HFFc6 (cell line): Measurements from ENCODE around the gene WIPF2. TPM values are rescaled to one million over a fixed set of nuclear protein-coding genes. Genes with fewer than 3 reads are reported as not detected.
"Not testable (repeated sequence)": the region's sequence is repeated elsewhere in the genome, so short reads cannot be mapped to it uniquely, and the experiment has no call there.

ENCODE experiments used
- DNase-seq: peaks from one replicate; pipeline ENCODE4 v3.0.0-alpha.2; 2018
- H3K27ac Mint-ChIP-seq: 2 replicates; pipeline ENCODE4 v1.8.0; 2020; ENCODE audit warnings: mild to moderate bottlenecking, mixed read lengths
- H3K27me3 Mint-ChIP-seq: 2 replicates; pipeline ENCODE4 v1.8.0; 2021; ENCODE audit warnings: mild to moderate bottlenecking, moderate library complexity, mixed read lengths; ENCODE audit not compliant: insufficient read depth
- H3K36me3 Mint-ChIP-seq: 2 replicates; pipeline ENCODE4 v1.8.0; 2021; ENCODE audit warnings: low read depth, mixed read lengths
- H3K4me1 Mint-ChIP-seq: 2 replicates; pipeline ENCODE4 v1.8.0; 2020; ENCODE audit warnings: low read depth, mixed read lengths
- H3K4me3 Mint-ChIP-seq: 2 replicates; pipeline ENCODE4 v1.8.0; 2020; ENCODE audit warnings: mild to moderate bottlenecking, moderate library complexity, mixed read lengths
- H3K9me3 Mint-ChIP-seq: 2 replicates; pipeline ENCODE4 v1.8.0; 2020; ENCODE audit warnings: mild to moderate bottlenecking, mixed read lengths
- total RNA-seq, 6 experiments: library from RNA; stranded (reverse); fragmentation: NEBNext Ultra II Directional; extraction: Animal tissue kit (Norgen Biotek cat#: 25700); gene quantifications; 2 replicates in 1 of 6; 3 replicates in 5 of 6; pipeline ENCODE4 v1.2.3, GENCODE V29; 2021
- TF ChIP-seq, protein P1 (sequence below): fragments of 200-600 bp; sonication (generic); IDR thresholded peaks from 2 replicates; pipeline ENCODE4 v1.5.0; 2021; ENCODE audit warnings: antibody characterized with exemption, mild to moderate bottlenecking

The WIPF2 gene
- total RNA-seq, 6 experiments from 2014 or later: 24.8 to 33.5 (median 29.8) TPM

DNA sequence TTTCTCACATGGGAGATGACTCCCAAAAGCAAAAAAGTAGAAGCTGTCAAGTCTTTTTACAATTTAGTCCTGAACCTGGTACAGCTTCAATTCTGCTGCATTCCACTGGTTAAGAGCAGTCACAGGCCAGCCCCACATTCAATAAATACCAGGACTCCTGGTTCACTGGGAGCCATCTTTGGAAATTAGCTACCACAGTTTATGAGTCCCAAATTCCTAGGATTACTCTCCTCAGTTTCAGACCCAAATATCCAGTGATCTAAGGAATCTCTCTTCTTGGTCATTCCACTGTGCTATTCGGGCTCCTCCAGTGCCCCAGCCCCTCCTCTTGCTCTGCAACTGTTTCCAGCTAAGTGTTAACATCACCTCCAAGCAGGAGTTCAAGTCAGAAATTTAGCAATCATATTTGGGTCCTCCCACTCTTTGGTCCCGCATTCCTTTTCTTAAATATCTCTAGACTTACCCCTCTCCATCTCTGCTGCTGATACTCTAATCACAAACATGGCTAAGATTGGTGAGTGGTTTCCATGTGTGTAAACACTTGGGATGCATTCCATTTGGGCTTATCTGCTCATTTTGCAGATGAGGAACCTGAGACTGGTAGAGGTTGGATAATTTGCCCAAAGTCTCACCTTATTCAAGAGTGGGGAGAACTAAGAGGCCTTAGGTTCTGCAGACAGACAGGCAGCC lies 9.6 kb upstream of the WIPF2 start:
- H3K27ac Mint-ChIP-seq: peak overlapping the region; percentile 68
- peaks cover 2% of the 10 kb centered on the region; the same call in 1 of the 2 replicates for H3K27me3 Mint-ChIP-seq
- no peaks in the 10 kb centered on the region for H3K9me3 Mint-ChIP-seq
- peak overlapping the region; percentile 2; the same call in 1 of the 2 replicates for H3K4me3 Mint-ChIP-seq
- peaks cover 23% of the 10 kb centered on the region for H3K4me1 Mint-ChIP-seq
- DNase-seq: peak; percentile 81
- TF ChIP-seq, protein P1, sequence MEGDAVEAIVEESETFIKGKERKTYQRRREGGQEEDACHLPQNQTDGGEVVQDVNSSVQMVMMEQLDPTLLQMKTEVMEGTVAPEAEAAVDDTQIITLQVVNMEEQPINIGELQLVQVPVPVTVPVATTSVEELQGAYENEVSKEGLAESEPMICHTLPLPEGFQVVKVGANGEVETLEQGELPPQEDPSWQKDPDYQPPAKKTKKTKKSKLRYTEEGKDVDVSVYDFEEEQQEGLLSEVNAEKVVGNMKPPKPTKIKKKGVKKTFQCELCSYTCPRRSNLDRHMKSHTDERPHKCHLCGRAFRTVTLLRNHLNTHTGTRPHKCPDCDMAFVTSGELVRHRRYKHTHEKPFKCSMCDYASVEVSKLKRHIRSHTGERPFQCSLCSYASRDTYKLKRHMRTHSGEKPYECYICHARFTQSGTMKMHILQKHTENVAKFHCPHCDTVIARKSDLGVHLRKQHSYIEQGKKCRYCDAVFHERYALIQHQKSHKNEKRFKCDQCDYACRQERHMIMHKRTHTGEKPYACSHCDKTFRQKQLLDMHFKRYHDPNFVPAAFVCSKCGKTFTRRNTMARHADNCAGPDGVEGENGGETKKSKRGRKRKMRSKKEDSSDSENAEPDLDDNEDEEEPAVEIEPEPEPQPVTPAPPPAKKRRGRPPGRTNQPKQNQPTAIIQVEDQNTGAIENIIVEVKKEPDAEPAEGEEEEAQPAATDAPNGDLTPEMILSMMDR: no peak
- H3K36me3 Mint-ChIP-seq: no peaks in the 10 kb centered on the region

- H3K4me3 Mint-ChIP-seq, H3K36me3 Mint-ChIP-seq, H3K27me3 Mint-ChIP-seq, H3K9me3 Mint-ChIP-seq, H3K27ac Mint-ChIP-seq, DNase-seq: not testable (repeated sequence)
- H3K4me1 Mint-ChIP-seq: peaks cover 24% of the 10 kb centered on the region
These were observed 5.2 kb upstream of the WIPF2 start for GRCh38 chr17:40213914-40214313.

DNA sequence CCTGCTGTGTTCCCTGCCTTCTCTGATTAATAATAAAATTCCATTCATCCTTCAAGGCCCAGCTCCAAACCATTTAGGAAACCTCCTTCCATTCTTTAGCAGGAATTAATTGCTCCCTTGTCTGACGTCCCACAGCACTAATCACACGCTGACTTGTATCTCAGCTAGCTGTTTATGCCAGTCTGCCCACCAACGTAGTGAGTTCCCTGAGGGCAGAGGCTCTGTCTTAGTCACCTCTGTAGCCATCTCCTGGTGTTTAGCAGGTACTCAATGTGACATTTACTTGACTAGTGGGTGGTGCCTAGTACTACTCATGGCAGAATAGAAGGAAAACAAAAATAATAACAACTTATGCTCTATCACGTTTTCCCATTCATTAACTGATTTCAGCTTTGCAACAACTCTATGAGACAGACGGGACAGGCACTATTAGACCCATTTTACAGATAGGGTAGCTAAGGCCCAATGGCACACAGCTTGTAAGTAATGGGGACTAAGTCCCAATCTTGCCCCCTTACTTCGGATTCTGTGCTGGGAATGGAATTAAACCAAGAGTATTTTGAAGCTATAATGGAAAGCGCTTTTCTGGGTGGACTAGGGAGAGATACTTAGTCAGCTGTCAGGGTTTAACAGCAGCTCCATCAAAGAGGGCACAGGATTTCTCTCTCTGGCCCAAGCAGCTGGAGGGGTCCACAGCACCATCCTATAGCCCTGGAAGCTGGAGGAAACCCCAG lies 931 bp upstream of the WIPF2 start:
- no peak for DNase-seq
- Mint-ChIP-seq H3K4me1 (peaks cover 24% of the 10 kb centered on the region), H3K4me3 (peak overlapping the region; percentile 93), H3K36me3 (no peaks in the 10 kb centered on the region; the same call in 1 of the 2 replicates), H3K27ac (peak overlapping the region; percentile 99), H3K9me3 (no peaks in the 10 kb centered on the region), H3K27me3 (peaks cover 4% of the 10 kb centered on the region)
- TF ChIP-seq, protein P1: no peak

- peak overlapping the region; percentile 64 for H3K27ac Mint-ChIP-seq
- H3K9me3 Mint-ChIP-seq: no peaks in the 10 kb centered on the region
- TF ChIP-seq, protein P1: no peak
- H3K27me3 Mint-ChIP-seq: peaks cover 4% of the 10 kb centered on the region
- peaks cover 30% of the 10 kb centered on the region for H3K4me1 Mint-ChIP-seq
- H3K4me3 Mint-ChIP-seq: peak overlapping the region; percentile 93
- H3K36me3 Mint-ChIP-seq: peaks cover 5% of the 10 kb centered on the region
- peak; percentile 42 for DNase-seq
These were observed 662 bp downstream of the WIPF2 start for GRCh38 chr17:40219594-40220338.

- Mint-ChIP-seq H3K27ac (peak overlapping the region; percentile 48), H3K36me3 (peaks cover 17% of the 10 kb centered on the region), H3K4me3 (no peak overlapping the region)
These were observed 5.8 kb downstream of the WIPF2 start for GRCh38 chr17:40224718-40225550.

GRCh38 chr17:40229146-40229545 lies 10.0 kb downstream of the WIPF2 start:
- Mint-ChIP-seq H3K36me3 (peaks cover 28% of the 10 kb centered on the region), H3K4me1 (peaks cover 11% of the 10 kb centered on the region)
- not testable (repeated sequence) for H3K4me3 Mint-ChIP-seq, H3K27me3 Mint-ChIP-seq, H3K27ac Mint-ChIP-seq, DNase-seq, H3K9me3 Mint-ChIP-seq

More at GRCh38 chr17:40224718-40225550, 5.8 kb downstream of the WIPF2 start:
- Mint-ChIP-seq H3K27me3 (no peaks in the 10 kb centered on the region), H3K9me3 (no peaks in the 10 kb centered on the region), H3K4me1 (peaks cover 21% of the 10 kb centered on the region)
- no peak for DNase-seq
- TF ChIP-seq, protein P1: no peak
